HEK293 (cell line): Measurements from ENCODE around the gene SULF2.

ENCODE experiments used
- CTCF ChIP-seq: fragments of 450-650 bp; formaldehyde crosslinking; IDR thresholded peaks from 2 replicates; pipeline ENCODE4 v1.5.1; 2016; ENCODE audit warnings: missing biosample characterization, missing genetic modification characterization
- REPIN1 ChIP-seq: fragments of 450-650 bp; formaldehyde crosslinking; IDR thresholded peaks from 2 replicates; pipeline ENCODE4 v1.5.1; 2017; ENCODE audit warnings: missing biosample characterization, missing genetic modification characterization, low read depth
- ZNF510 ChIP-seq: fragments of 450-650 bp; formaldehyde crosslinking; IDR thresholded peaks from 2 replicates; pipeline ENCODE4 v1.5.1; 2018; ENCODE audit warnings: mild to moderate bottlenecking, missing genetic modification characterization, missing biosample characterization; ENCODE audit not compliant: insufficient replicate concordance

- TF ChIP-seq REPIN1 (tag by site-specific recombination) = no peak
- TF ChIP-seq ZNF510 (tag by site-specific recombination) = no peak
- TF ChIP-seq CTCF = no peak
These were observed 5.3 kb upstream of the SULF2 start for GRCh38 chr20:47790580-47790965.
